K562 (cell line): Measurements from ENCODE around the gene GNA15.

Experiments
- CTCF ChIP-seq, 3 experiments: IDR thresholded peaks in 2 of 3; conservative IDR thresholded peaks in 1 of 3; 2 replicates each; pipeline ENCODE4 v1.5.1; 2011 to 2012; ENCODE audit warnings: low read length in 3 of 3, mild to moderate bottlenecking in 3 of 3, control low read depth in 2 of 3, improper control_type of control experiment in 1 of 3, inconsistent platforms in 1 of 3, low read depth in 1 of 3, mixed read lengths in 1 of 3, moderate library complexity in 1 of 3; ENCODE audit not compliant: insufficient read depth in 2 of 3
- MECOM ChIP-seq: fragments of 250-450 bp; sonication (Bioruptor Pico); IDR thresholded peaks from 2 replicates; pipeline ENCODE4 v1.8.0; 2022; ENCODE audit warnings: inconsistent platforms
- POLR2A ChIP-seq: fragments of 450-650 bp; conservative IDR thresholded peaks from 2 replicates; pipeline ENCODE4 v1.6.1; 2016

- TF ChIP-seq MECOM (CRISPR knock-in tag) (no peak), CTCF (IDR thresholded peaks at IDR 0.05 in 2 of 3, conservative IDR thresholded peaks at IDR 0.05 in 1 of 3; ENCODE audit: insufficient read depth in 2 of 3, low read depth in 1 of 3, low read length in 3 of 3) (no peak), POLR2A (no peak)
These were observed 56.4 kb downstream of the GNA15 start for GRCh38 chr19:3192228-3192635.
